Small intestine (tissue), 7 donors: ENCODE measurements around the gene WIPF1. TPM values are rescaled to one million over a fixed set of nuclear protein-coding genes. Genes with fewer than 3 reads are reported as not detected.
A peak's percentile ranks its signal among the peaks of the same experiment; 100 is the strongest.

ENCODE experiments used
- DNase-seq, 2 donors: peaks; one replicate each; pipeline versions ENCODE4 v3.0.0 to v3.0.0-alpha.2; 2013
- FAIRE-seq: peaks from 2 replicates; lab custom pipeline; 2012; peaks lifted over from hg19 to GRCh38; lab: Jason Lieb, UNC
- H3K27ac ChIP-seq, 3 donors: one replicate each; pipeline ENCODE4 v1.5.1; 2013; ENCODE audit warnings: low read length in 2 of 3, mild to moderate bottlenecking in 2 of 3, control low read depth in 1 of 3, inconsistent platforms in 1 of 3, low read depth in 1 of 3, moderate library complexity in 1 of 3
- H3K27me3 ChIP-seq, 3 donors: one replicate each; pipeline ENCODE4 v1.6.1; 2013; ENCODE audit warnings: low read length in 3 of 3, inconsistent platforms in 1 of 3; ENCODE audit not compliant: control insufficient read depth in 3 of 3, insufficient read depth in 3 of 3
- H3K36me3 ChIP-seq, 3 donors: one replicate each; pipeline ENCODE4 v1.6.1; 2013; ENCODE audit warnings: low read length in 3 of 3, inconsistent platforms in 1 of 3, low read depth in 1 of 3, mild to moderate bottlenecking in 1 of 3, moderate library complexity in 1 of 3; ENCODE audit not compliant: control insufficient read depth in 3 of 3, insufficient read depth in 2 of 3
- H3K4me1 ChIP-seq, 3 donors: one replicate each; pipeline ENCODE4 v1.6.1; 2013; ENCODE audit warnings: low read length in 2 of 3, inconsistent platforms in 1 of 3, low read depth in 1 of 3, mild to moderate bottlenecking in 1 of 3, moderate library complexity in 1 of 3; ENCODE audit not compliant: control insufficient read depth in 3 of 3, insufficient read depth in 2 of 3
- H3K4me3 ChIP-seq, 3 donors: one replicate each; pipeline ENCODE4 v1.5.1; 2013; ENCODE audit warnings: low read length in 3 of 3, control low read depth in 1 of 3, inconsistent platforms in 1 of 3, low read depth in 1 of 3, mild to moderate bottlenecking in 1 of 3, moderate library complexity in 1 of 3
- H3K9me3 ChIP-seq, 2 donors: one replicate each; pipeline ENCODE4 v1.6.1; 2013; ENCODE audit warnings: low read depth in 1 of 2, low read length in 1 of 2; ENCODE audit not compliant: control insufficient read depth in 2 of 2, insufficient read depth in 1 of 2
- WGBS, 3 donors: extraction: QIAGEN DNeasy Blood & Tissue Kit; methylation state at CpG; one replicate each; pipeline ENCODE4 v1.1.7; 2013; 5-methylcytosine and 5-hydroxymethylcytosine counted together
- polyA plus RNA-seq, 4 donors: library from polyadenylated mRNA; stranded (reverse) in 3 of 4; unstranded in 1 of 4; fragments of 200-250 nt in 3 of 4; fragments of 120-200 nt in 1 of 4; gene quantifications; one replicate each; pipeline versions ENCODE4 v1.2.1 to v1.2.3, GENCODE V29; 2013
- donor health status: healthy with polysubstance abuse.
- donor health status: control.
- donor health status: control.
- donor health status: Bipolar disorder and iron deficiency.
- donor health status: healthy.

The WIPF1 gene
- polyA plus RNA-seq, 4 donors, result 3.1 to 28.9 (median 14.6) TPM

GRCh38 chr2:174527959-174528358 is 69.6 kb downstream of the WIPF1 start:
- FAIRE-seq, result no peak

GRCh38 chr2:174527101-174527721 is 70.4 kb downstream of the WIPF1 start:
- H3K9me3 ChIP-seq, result peaks cover 0 to 5% of the 10 kb centered on the region in 2 donors
- H3K4me3 ChIP-seq, result no peak overlapping the region
- DNase-seq (no peak), FAIRE-seq (no peak)
- no peaks in the 10 kb centered on the region for H3K36me3 ChIP-seq
- H3K4me1 ChIP-seq, result no peaks in the 10 kb centered on the region
- H3K27ac ChIP-seq, result no peak overlapping the region
- peaks cover 0 to 2% (median 0%) of the 10 kb centered on the region in 3 donors for H3K27me3 ChIP-seq
- WGBS, 3 donors, result 92 to 96% (median 93%) methylated on average over 3 of the region's 3 CpGs

More at GRCh38 chr2:174527959-174528358, 69.6 kb downstream of the WIPF1 start:
- H3K36me3 ChIP-seq, result no peaks in the 10 kb centered on the region
- WGBS, 3 donors, result 90 to 94% (median 90%) methylated on average over 3 of the region's 3 CpGs
- H3K4me1 ChIP-seq, result no peaks in the 10 kb centered on the region
- peaks cover 0 to 2% (median 0%) of the 10 kb centered on the region in 3 donors for H3K27me3 ChIP-seq
- H3K9me3 ChIP-seq, result peaks cover 0 to 5% of the 10 kb centered on the region in 2 donors
- no peak overlapping the region for H3K27ac ChIP-seq
- H3K4me3 ChIP-seq, result no peak overlapping the region
- DNase-seq, result no peak

DNA sequence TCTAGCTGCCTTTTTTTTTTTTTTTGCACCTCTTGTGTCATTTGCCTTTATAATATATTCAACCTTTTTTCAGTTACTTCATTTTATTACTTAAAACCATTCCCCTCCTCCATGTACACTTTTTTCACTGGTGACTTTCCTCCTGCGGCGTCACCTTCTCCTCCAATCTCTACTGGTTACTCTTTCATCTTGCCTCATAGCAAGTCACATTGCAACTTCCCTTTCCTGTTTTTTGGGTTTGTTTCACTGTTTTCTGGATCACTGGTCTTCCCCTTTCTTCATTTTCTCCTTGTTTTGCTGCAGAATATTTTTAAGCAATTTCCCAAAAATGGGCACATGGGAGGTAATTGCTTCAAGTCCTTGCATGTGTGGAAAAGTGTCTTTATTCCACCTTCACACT is 73.1 kb downstream of the WIPF1 start:
- WGBS, 3 donors, result 82 to 91% (median 84%) methylated on average over 2 of the region's 2 CpGs
- FAIRE-seq (no peak), DNase-seq (no peak)
- no peak overlapping the region for H3K4me3 ChIP-seq
- H3K4me1 ChIP-seq, result no peaks in the 10 kb centered on the region
- peaks cover 0 to 2% (median 0%) of the 10 kb centered on the region in 3 donors for H3K27me3 ChIP-seq
- no peaks in the 10 kb centered on the region for H3K36me3 ChIP-seq
- peaks cover 0 to 5% of the 10 kb centered on the region in 2 donors for H3K9me3 ChIP-seq
- no peak overlapping the region for H3K27ac ChIP-seq

DNA sequence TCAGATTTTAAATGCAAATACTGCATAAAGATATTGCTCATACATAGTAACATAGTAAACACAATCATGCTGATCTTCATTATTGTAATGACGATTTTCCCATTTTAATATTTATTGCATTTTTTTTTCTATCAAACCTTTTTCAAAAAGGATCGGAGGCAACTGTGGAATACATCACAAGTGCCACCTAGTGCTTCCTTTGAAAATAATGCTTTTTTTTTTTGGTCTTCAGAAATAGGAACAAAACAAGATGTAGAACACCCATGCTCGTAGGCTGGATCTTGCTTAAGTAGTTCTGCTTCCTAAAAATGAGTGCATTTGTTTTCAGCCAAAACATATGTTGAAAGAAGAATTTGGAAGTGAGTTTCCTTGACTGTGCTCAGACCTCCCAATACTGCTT is 75.1 kb downstream of the WIPF1 start:
- WGBS, 3 donors, result 13 to 20% (median 17%) methylated on average over 3 of the region's 3 CpGs
- DNase-seq (peak in 1 of 2 donors; percentile 15), FAIRE-seq (no peak)
- Histone ChIP-seq H3K4me1 (no peaks in the 10 kb centered on the region), H3K9me3 (peaks cover 0 to 2% of the 10 kb centered on the region in 2 donors), H3K36me3 (no peaks in the 10 kb centered on the region), H3K27me3 (peaks cover 0 to 2% (median 0%) of the 10 kb centered on the region in 3 donors), H3K27ac (no peak overlapping the region), H3K4me3 (no peak overlapping the region)

- no peak overlapping the region for H3K27ac ChIP-seq
- no peaks in the 10 kb centered on the region for H3K27me3 ChIP-seq
- H3K4me3 ChIP-seq, result no peak overlapping the region
- H3K9me3 ChIP-seq, result no peaks in the 10 kb centered on the region
- H3K4me1 ChIP-seq, result no peaks in the 10 kb centered on the region
- no peaks in the 10 kb centered on the region for H3K36me3 ChIP-seq
- WGBS, 3 donors, result 57 to 67% (median 60%) methylated on average over 2 of the region's 2 CpGs
- DNase-seq, result no peak
- FAIRE-seq, result no peak
Observed at GRCh38 chr2:174518395-174518794, 79.2 kb downstream of the WIPF1 start.

DNA sequence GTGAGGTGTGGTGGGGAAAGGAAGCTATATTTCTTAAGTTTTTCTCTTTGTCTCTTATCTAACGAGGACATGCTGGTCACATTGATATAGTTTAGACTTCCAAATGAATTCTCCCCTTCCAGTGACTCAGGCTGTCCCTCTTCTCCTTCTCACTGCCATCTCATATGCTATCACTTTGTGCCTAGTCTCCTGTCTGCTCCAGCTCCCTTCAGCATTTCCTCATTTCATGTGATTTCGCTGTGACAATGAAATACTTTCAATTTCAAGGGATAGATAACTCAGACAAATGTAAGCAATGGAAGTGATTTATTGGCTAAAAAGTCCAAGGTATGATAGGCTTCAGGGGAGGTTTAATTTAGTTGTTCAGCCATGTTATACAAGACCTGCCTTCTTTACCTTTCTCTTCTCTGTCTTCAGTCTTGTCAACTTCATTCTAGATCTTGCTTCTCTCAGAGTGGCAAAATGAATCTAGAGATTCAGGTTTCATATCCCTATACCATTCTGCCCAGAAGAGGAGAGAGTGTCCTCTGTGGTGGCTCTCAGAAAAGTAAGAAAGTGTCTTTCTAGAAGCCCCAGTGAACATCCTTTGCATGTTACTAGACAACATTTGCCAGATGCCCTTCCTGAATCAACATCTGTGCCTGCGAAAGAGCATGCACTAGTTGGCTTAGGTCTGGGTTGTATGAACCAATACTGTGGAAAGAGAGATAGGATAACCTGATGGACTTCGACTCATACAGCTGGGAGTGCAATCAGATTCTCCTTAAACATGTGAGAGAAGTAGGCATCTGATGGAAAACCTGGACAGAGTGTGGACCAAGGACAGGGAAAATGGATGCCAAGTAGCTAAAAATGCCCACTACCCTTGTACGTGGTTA is 80.9 kb downstream of the WIPF1 start:
- WGBS, 3 donors, result 44 to 73% (median 56%) methylated on average over 5 of the region's 5 CpGs
- peaks cover 0 to 2% of the 10 kb centered on the region in 2 donors for H3K9me3 ChIP-seq
- no peaks in the 10 kb centered on the region for H3K27me3 ChIP-seq
- no peak overlapping the region for H3K4me3 ChIP-seq
- no peak overlapping the region for H3K27ac ChIP-seq
- FAIRE-seq (no peak), DNase-seq (peak; percentile 18 to 22)
- no peaks in the 10 kb centered on the region for H3K36me3 ChIP-seq
- no peaks in the 10 kb centered on the region for H3K4me1 ChIP-seq

DNA sequence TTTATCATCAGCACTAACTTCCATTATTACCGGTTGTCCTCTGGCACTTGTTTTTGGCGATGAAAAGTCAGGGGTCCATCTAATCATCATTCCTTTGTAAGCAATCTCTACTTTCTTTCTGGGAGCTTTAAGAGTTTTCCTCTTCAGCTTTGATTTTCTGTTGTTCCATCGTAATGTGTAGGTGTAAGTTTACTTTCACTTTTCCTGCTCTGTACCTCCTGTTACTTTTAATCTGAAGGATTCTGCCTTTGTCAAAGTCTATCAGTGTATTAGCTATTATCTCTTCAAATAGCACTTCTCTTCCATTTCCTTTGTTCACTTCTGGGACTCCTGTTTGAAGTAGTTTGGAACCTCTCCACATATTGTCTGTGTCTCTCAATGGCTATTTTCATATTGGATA is 85.3 kb downstream of the WIPF1 start:
- no peaks in the 10 kb centered on the region for H3K36me3 ChIP-seq
- H3K27me3 ChIP-seq, result no peaks in the 10 kb centered on the region
- H3K4me1 ChIP-seq, result no peaks in the 10 kb centered on the region
- peaks cover 0 to 42% of the 10 kb centered on the region in 2 donors for H3K9me3 ChIP-seq
- FAIRE-seq (no peak), DNase-seq (no peak)
- H3K27ac ChIP-seq, result no peak overlapping the region
- no peak overlapping the region for H3K4me3 ChIP-seq
- WGBS, 3 donors, result 53 to 75% (median 72%) methylated on average over 3 of the region's 3 CpGs

GRCh38 chr2:174511580-174512260 is 85.9 kb downstream of the WIPF1 start:
- H3K9me3 ChIP-seq, result peaks cover 0 to 42% of the 10 kb centered on the region in 2 donors
- no peak overlapping the region for H3K27ac ChIP-seq
- no peaks in the 10 kb centered on the region for H3K4me1 ChIP-seq
- FAIRE-seq, result no peak
- H3K27me3 ChIP-seq, result no peaks in the 10 kb centered on the region
- DNase-seq, result peak; percentile 34 to 73
- H3K36me3 ChIP-seq, result no peaks in the 10 kb centered on the region
- WGBS, 3 donors, result 41 to 51% (median 51%) methylated on average over 5 of the region's 5 CpGs
- no peak overlapping the region for H3K4me3 ChIP-seq
